Suprapubic skin (tissue), 3 donors: ENCODE measurements around the gene CHAC1.

Source experiments
- CTCF ChIP-seq, 2 donors: fragments of 200-600 bp in 1 of 2; fragments of 450-650 bp in 1 of 2; sonication (generic) in 1 of 2; IDR thresholded peaks; one replicate each; pipeline ENCODE4 v1.5.1; 2016 to 2019; ENCODE audit warnings: antibody characterized with exemption in 2 of 2, mild to moderate bottlenecking in 1 of 2, moderate library complexity in 1 of 2
- POLR2A ChIP-seq, 2 donors: fragments of 450-650 bp; IDR thresholded peaks; one replicate each; pipeline ENCODE4 v1.6.1; 2017; ENCODE audit warnings: antibody characterized with exemption in 2 of 2, mild to moderate bottlenecking in 2 of 2, moderate library complexity in 2 of 2

GRCh38 chr15:40960151-40960885 is 7.0 kb downstream of the CHAC1 start:
- no peak for TF ChIP-seq CTCF (IDR thresholded peaks at IDR 0.05)
- no peak for TF ChIP-seq POLR2A (IDR thresholded peaks at IDR 0.05)
